H1 (cell line): ENCODE results near the gene TSC22D1. TPM values are rescaled to one million over a fixed set of nuclear protein-coding genes. Genes with fewer than 3 reads are reported as not detected.

ENCODE experiments used
- CTCF ChIA-PET: fragments of 300-600 bp; sonication (Branson Sonifier 250); formaldehyde crosslinking; loops from one replicate; lab custom pipeline; 2021; ENCODE audit not compliant: partially characterized antibody; lab: Charles Lee
- POLR2A ChIA-PET: fragments of 300-600 bp; sonication (Branson Sonifier 250); formaldehyde crosslinking; loops from one replicate; lab custom pipeline; 2021; ENCODE audit warnings: inconsistent platforms; ENCODE audit not compliant: partially characterized antibody; lab: Charles Lee
- DNase-seq, 2 experiments: peaks; one replicate each; pipeline versions ENCODE4 v3.0.0 to v3.0.0-alpha.2; 2010 to 2022; ENCODE audit warnings: low spot score in 2 of 2, low read depth in 1 of 2, mixed read lengths in 1 of 2
- FAIRE-seq: peaks from 2 replicates; lab custom pipeline; 2011; peaks lifted over from hg19 to GRCh38; lab: Jason Lieb, UNC
- H2AFZ ChIP-seq: 2 replicates; pipeline ENCODE4 v1.8.1; 2012; ENCODE audit warnings: low read length, inconsistent platforms
- H2AK5ac ChIP-seq: 2 replicates; pipeline ENCODE4 v1.6.1; 2013; ENCODE audit warnings: low read depth, low read length
- H2BK120ac ChIP-seq: replicated peaks from 2 replicates; pipeline ENCODE3; 2013; ENCODE audit warnings: low read depth, low read length, inconsistent platforms
- H2BK12ac ChIP-seq: 2 replicates; pipeline ENCODE4 v1.6.1; 2013; ENCODE audit warnings: low read depth, low read length
- H2BK15ac ChIP-seq: 2 replicates; pipeline ENCODE4 v1.6.1; 2013; ENCODE audit warnings: low read length
- H2BK20ac ChIP-seq: 2 replicates; pipeline ENCODE4 v1.6.1; 2013; ENCODE audit warnings: low read length
- H2BK5ac ChIP-seq: 2 replicates; pipeline ENCODE4 v1.6.1; 2013; ENCODE audit warnings: low read depth, low read length
- H3K14ac ChIP-seq: 2 replicates; pipeline ENCODE4 v1.6.1; 2013; ENCODE audit warnings: inconsistent platforms; ENCODE audit not compliant: insufficient read length
- H3K18ac ChIP-seq: 2 replicates; pipeline ENCODE4 v1.6.1; 2013; ENCODE audit warnings: low read length; ENCODE audit errors: extremely low read depth
- H3K23ac ChIP-seq: 2 replicates; pipeline ENCODE4 v1.6.1; 2013; ENCODE audit warnings: inconsistent platforms; ENCODE audit not compliant: insufficient read length
- H3K23me2 ChIP-seq: 2 replicates; pipeline ENCODE4 v1.6.1; 2013; ENCODE audit warnings: low read depth, low read length
- H3K27ac ChIP-seq: 2 replicates; pipeline ENCODE4 v1.6.1; 2011; ENCODE audit warnings: low read depth, low read length, inconsistent platforms
- H3K27me3 ChIP-seq, 4 experiments: replicated peaks in 1 of 4; 1 replicate in 1 of 4; 2 replicates in 3 of 4; pipeline versions ENCODE4 v1.6.1 to v1.8.1; 2011 to 2013; ENCODE audit warnings: low read length in 3 of 4, mild to moderate bottlenecking in 3 of 4, inconsistent platforms in 2 of 4, mixed read lengths in 2 of 4, moderate library complexity in 1 of 4; ENCODE audit not compliant: control insufficient read depth in 3 of 4, insufficient read depth in 3 of 4; ENCODE audit errors: extremely low read depth in 1 of 4
- H3K36me3 ChIP-seq, 4 experiments: 2 replicates each; pipeline versions ENCODE4 v1.6.1 to v1.8.1; 2011 to 2013; ENCODE audit warnings: mild to moderate bottlenecking in 4 of 4, low read length in 3 of 4, moderate library complexity in 2 of 4, control low read depth in 1 of 4, inconsistent platforms in 1 of 4; ENCODE audit not compliant: insufficient read depth in 4 of 4, control insufficient read depth in 2 of 4
- H3K4ac ChIP-seq: replicated peaks from 2 replicates; pipeline ENCODE3; 2013; ENCODE audit warnings: low read length, low read depth, mixed read lengths, inconsistent platforms; ENCODE audit not compliant: insufficient read length
- H3K4me1 ChIP-seq, 4 experiments: replicated peaks in 1 of 4; 1 replicate in 1 of 4; 2 replicates in 3 of 4; pipeline versions ENCODE4 v1.6.1 to v1.8.1; 2011 to 2013; ENCODE audit warnings: low read length in 3 of 4, inconsistent platforms in 2 of 4, mixed read lengths in 1 of 4; ENCODE audit not compliant: insufficient read depth in 4 of 4, control insufficient read depth in 3 of 4
- H3K4me2 ChIP-seq, 2 experiments: 2 replicates each; pipeline versions ENCODE4 v1.6.1 to v1.8.1; 2011 to 2013; ENCODE audit warnings: low read depth in 2 of 2, low read length in 2 of 2, control low read depth in 1 of 2, inconsistent platforms in 1 of 2, mild to moderate bottlenecking in 1 of 2; ENCODE audit not compliant: insufficient read depth in 1 of 2
- H3K4me3 ChIP-seq, 4 experiments: fragments of 200-600, 300-600 bp in 1 of 4; sonication (generic), shearing (Covaris generic), sonication (Bioruptor Twin) in 1 of 4; 2 replicates each; pipeline versions ENCODE4 v1.5.1 to v1.8.1; 2011 to 2016; ENCODE audit warnings: low read length in 4 of 4, low read depth in 3 of 4, control low read depth in 2 of 4, inconsistent platforms in 2 of 4, mild to moderate bottlenecking in 2 of 4, mixed read lengths in 1 of 4, moderate library complexity in 1 of 4; ENCODE audit not compliant: insufficient read depth in 2 of 4; ENCODE audit errors: extremely low read depth in 1 of 4
- H3K56ac ChIP-seq: replicated peaks from 2 replicates; pipeline ENCODE3; 2013; ENCODE audit warnings: low read depth, mild to moderate bottlenecking, mixed read lengths, low read length, inconsistent platforms; ENCODE audit not compliant: insufficient read length
- H3K79me1 ChIP-seq: 2 replicates; pipeline ENCODE4 v1.6.1; 2013; ENCODE audit warnings: low read depth, low read length, control low read depth
- H3K79me2 ChIP-seq, 2 experiments: 2 replicates each; pipeline versions ENCODE4 v1.6.1 to v1.8.1; 2012 to 2013; ENCODE audit warnings: low read length in 2 of 2, mild to moderate bottlenecking in 2 of 2, inconsistent platforms in 1 of 2; ENCODE audit not compliant: insufficient read depth in 2 of 2, control insufficient read depth in 1 of 2
- H3K9ac ChIP-seq, 4 experiments: replicated peaks in 1 of 4; 1 replicate in 1 of 4; 2 replicates in 3 of 4; pipeline versions ENCODE4 v1.6.1 to v1.8.1; 2011 to 2013; ENCODE audit warnings: low read depth in 3 of 4, low read length in 3 of 4, control low read depth in 2 of 4, mild to moderate bottlenecking in 2 of 4, moderate library complexity in 2 of 4, inconsistent platforms in 1 of 4; ENCODE audit errors: extremely low read depth in 1 of 4
- H3K9me3 ChIP-seq, 2 experiments: 2 replicates each; pipeline versions ENCODE4 v1.6.1 to v1.8.1; 2012 to 2013; ENCODE audit warnings: mild to moderate bottlenecking in 2 of 2, moderate library complexity in 2 of 2, control low read depth in 1 of 2, inconsistent platforms in 1 of 2, low read depth in 1 of 2, low read length in 1 of 2, mixed read lengths in 1 of 2; ENCODE audit not compliant: insufficient read depth in 2 of 2
- H4K20me1 ChIP-seq, 2 experiments: replicated peaks in 1 of 2; 2 replicates each; pipeline versions ENCODE3 to v1.8.1; 2011 to 2013; ENCODE audit warnings: inconsistent platforms in 2 of 2, low read length in 2 of 2, mild to moderate bottlenecking in 1 of 2; ENCODE audit not compliant: insufficient read depth in 2 of 2, control insufficient read depth in 1 of 2
- H4K5ac ChIP-seq: 2 replicates; pipeline ENCODE4 v1.6.1; 2013; ENCODE audit warnings: low read length, low read depth, mixed read lengths, inconsistent platforms; ENCODE audit not compliant: insufficient read length
- H4K8ac ChIP-seq: 2 replicates; pipeline ENCODE4 v1.8.0; 2013; ENCODE audit warnings: mild to moderate bottlenecking, moderate library complexity, low read length, inconsistent platforms; ENCODE audit not compliant: insufficient read depth; ENCODE audit errors: extremely low read depth
- H4K91ac ChIP-seq: replicated peaks from 2 replicates; pipeline ENCODE3; 2013; ENCODE audit warnings: low read length, mixed read lengths, inconsistent platforms; ENCODE audit not compliant: insufficient read length
- HDAC6 ChIP-seq: IDR thresholded peaks from one replicate; pipeline ENCODE4 v1.7.1; 2012; ENCODE audit warnings: low read depth, mild to moderate bottlenecking, inconsistent platforms, low read length, moderate library complexity
- TEAD4 ChIP-seq: IDR thresholded peaks from 2 replicates; pipeline ENCODE4 v1.6.1; 2012; ENCODE audit warnings: low read depth, low read length, inconsistent platforms, mixed read lengths
- WGBS, 2 experiments: shearing (Covaris generic) in 1 of 2; methylation state at CpG; one replicate each; pipeline versions ENCODE4 v1.1.6 to v1.1.7; 2013 to 2015; ENCODE audit warnings: low lambda C conversion rate in 2 of 2, mixed read lengths in 2 of 2, inconsistent platforms in 1 of 2, low coverage in 1 of 2, missing lambda C conversion rate in 1 of 2; ENCODE audit not compliant: insufficient replicate concordance in 2 of 2, insufficient coverage in 1 of 2, insufficient read length in 1 of 2; ENCODE audit errors: extremely low coverage in 1 of 2, missing lambda C conversion rate in 1 of 2; 5-methylcytosine and 5-hydroxymethylcytosine counted together
- polyA plus RNA-seq, 7 experiments: library from polyadenylated mRNA; depleted of rRNA in 3 of 7; stranded (reverse) in 5 of 7; unstranded in 2 of 7; fragments of >200 nt in 5 of 7; fragments of 200-250 nt in 2 of 7; gene quantifications; 1 replicate in 5 of 7; 2 replicates in 1 of 7; 4 replicates in 1 of 7; pipeline versions ENCODE4 v1.2.1 to v1.2.3, GENCODE V29; 2011 to 2013; ENCODE audit warnings: missing spikeins in 2 of 7, mixed read lengths in 2 of 7
- total RNA-seq: library from RNA; stranded (reverse); fragmentation: NEBNext Ultra II Directional; extraction: Animal tissue kit (Norgen Biotek cat#: 25700); gene quantifications from 2 replicates; pipeline ENCODE4 v1.2.1, GENCODE V29; 2021

Gene TSC22D1
- total and polyA plus RNA-seq, 2 of the 8 experiments (the other 6 are each of a cell fraction or from before 2014, with no cell fraction given), result 52.6 to 80.9 TPM

DNA sequence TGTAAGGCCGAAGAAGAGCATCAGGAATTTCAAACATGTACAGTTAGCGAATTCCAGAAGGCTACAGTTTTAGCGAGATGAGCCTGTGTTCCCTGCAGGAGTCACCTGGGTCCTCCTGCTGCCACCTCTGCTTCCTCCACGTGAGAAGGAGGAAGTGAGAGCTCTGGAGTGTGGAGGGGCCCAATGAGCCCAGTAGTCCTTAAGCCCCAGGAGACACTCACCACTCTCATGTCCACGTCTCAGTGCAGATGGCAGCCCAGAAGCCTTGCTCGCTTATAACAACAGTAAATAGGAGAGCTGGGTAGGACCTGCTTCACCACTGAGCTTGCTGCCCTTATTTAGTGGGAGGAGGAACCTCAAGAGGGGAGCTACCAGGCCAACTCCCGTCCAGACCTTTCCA lies 158.3 kb downstream of the TSC22D1 start:
- CTCF ChIA-PET, result interaction anchor here (0.9 to 1.5 kb wide), 7 partner anchors 11 to 398 kb away, joined by 3 to 6 read pairs (median 3); no protein-coding TSS in a partner anchor
- H2BK120ac ChIP-seq, result peak overlapping the region; percentile 50
- no peak overlapping the region for H4K8ac ChIP-seq
- H2BK20ac ChIP-seq, result peak overlapping the region; percentile 53; the same call in 1 of the 2 replicates
- no peak overlapping the region for H3K27ac ChIP-seq
- H3K27me3 ChIP-seq, result no peaks in the 10 kb centered on the region
- 74% methylated on average over 7 of the region's 7 CpGs; no CpG with 5 or more reads in 1 of the 2 experiments for WGBS, 2 experiments
- 0 out of 2 replicates have a peak, but pooled peaks have one; percentile 0 for TF ChIP-seq TEAD4
- TF ChIP-seq HDAC6, result no peak
- H2AK5ac ChIP-seq, result no peak overlapping the region
- H3K36me3 ChIP-seq, result no peaks in the 10 kb centered on the region
- H2BK15ac ChIP-seq, result no peak overlapping the region
- H4K20me1 ChIP-seq, result no peaks in the 10 kb centered on the region
- peak overlapping the region; percentile 49; the same call in 1 of the 2 replicates for H3K18ac ChIP-seq
- H3K9ac ChIP-seq, result no peak overlapping the region
- H3K4me1 ChIP-seq, result peaks cover 8 to 17% (median 12%) of the 10 kb centered on the region in 4 experiments
- H3K14ac ChIP-seq, result no peak overlapping the region
- H3K56ac ChIP-seq, result no peak overlapping the region
- H2AFZ ChIP-seq, result peak overlapping the region; percentile 60
- FAIRE-seq, result no peak
- no peaks in the 10 kb centered on the region for H3K79me1 ChIP-seq
- H2BK5ac ChIP-seq, result peak overlapping the region; percentile 39; the same call in 1 of the 2 replicates
- H3K23me2 ChIP-seq, result no peaks in the 10 kb centered on the region
- no peak overlapping the region for H3K23ac ChIP-seq
- H3K4ac ChIP-seq, result no peak overlapping the region
- H2BK12ac ChIP-seq, result peak overlapping the region; percentile 22; the same call in 1 of the 2 replicates
- H3K79me2 ChIP-seq, result no peaks in the 10 kb centered on the region
- POLR2A ChIA-PET, result interaction anchor here (0.8 to 5.9 kb wide), 6 partner anchors 9 to 25 kb away, joined by 3 to 74 read pairs (median 3); no protein-coding TSS in a partner anchor
- no peak overlapping the region for H3K4me3 ChIP-seq
- H4K91ac ChIP-seq, result no peak overlapping the region
- H4K5ac ChIP-seq, result no peak overlapping the region
- DNase-seq, result no peak
- no peaks in the 10 kb centered on the region; a peak in 1 of 4 replicates for H3K9me3 ChIP-seq
- H3K4me2 ChIP-seq, result no peak overlapping the region
